HepG2 (cell line): ENCODE results near the gene ZBTB9. TPM values are rescaled to one million over a fixed set of nuclear protein-coding genes. Genes with fewer than 3 reads are reported as not detected.

Experiments used
- ATAC-seq: fragments of 200-7000 bp; cut with Tn5 transposase; 3 replicates; pipeline ENCODE4 v1.9.1; 2020; ENCODE audit warnings: mild to moderate bottlenecking, moderate library complexity
- BruUV-seq: library from RNA; stranded (reverse); fragments of 400-500 nt; replicated peaks from 2 replicates; lab custom pipeline; 2021; lab: Mats Ljungman, UMichigan
- CTCF ChIA-PET: fragments of 300-600 bp; formaldehyde crosslinking; extraction: SDS; loops from one replicate; lab custom pipeline; 2021; ENCODE audit warnings: low total read pairs, inconsistent platforms, low intra/inter-chr PET ratio; lab: Yijun Ruan, JAX
- POLR2A ChIA-PET: fragments of 350-600 bp; sonication (Branson Sonifier 250); formaldehyde crosslinking; loops from one replicate; lab custom pipeline; 2020; ENCODE audit warnings: antibody characterized with exemption, inconsistent platforms; lab: Yijun Ruan, JAX
- DNase-seq: peaks from one replicate; pipeline ENCODE4 v3.0.0-alpha.2; 2015; ENCODE audit warnings: low spot score
- FAIRE-seq: peaks from 3 replicates; lab custom pipeline; 2011; peaks lifted over from hg19 to GRCh38; lab: Jason Lieb, UNC
- H2AFZ ChIP-seq: one replicate; pipeline ENCODE4 v1.6.1; 2011; ENCODE audit warnings: low read length, inconsistent platforms
- H3K27ac ChIP-seq: fragments of 300-600 bp; 3 replicates; pipeline ENCODE4 v1.8.0; 2011; ENCODE audit warnings: mixed run types, mild to moderate bottlenecking, mixed read lengths, low read length, inconsistent platforms; ENCODE audit not compliant: insufficient read depth; ENCODE audit errors: extremely low read length
- H3K27me3 ChIP-seq, 2 experiments: fragments of 200-600 bp in 1 of 2; 2 replicates in 1 of 2; 3 replicates in 1 of 2; pipeline versions ENCODE4 v1.6.0 to v1.8.0; 2011; ENCODE audit warnings: low read length in 2 of 2, mild to moderate bottlenecking in 2 of 2, moderate library complexity in 2 of 2, inconsistent platforms in 1 of 2; ENCODE audit not compliant: insufficient read depth in 2 of 2, control insufficient read depth in 1 of 2
- H3K36me3 ChIP-seq, 2 experiments: fragments of 200-600 bp in 1 of 2; replicated peaks in 1 of 2; 2 replicates in 1 of 2; 3 replicates in 1 of 2; pipeline versions ENCODE4 v1.5.1 to v1.8.0; 2011; ENCODE audit warnings: low read length in 2 of 2, inconsistent platforms in 1 of 2; ENCODE audit not compliant: insufficient read depth in 2 of 2, control insufficient read depth in 1 of 2
- H3K4me1 ChIP-seq: 2 replicates; pipeline ENCODE4 v1.5.1; 2012; ENCODE audit warnings: low read length, inconsistent platforms; ENCODE audit not compliant: insufficient read depth
- H3K4me2 ChIP-seq: 2 replicates; pipeline ENCODE4 v1.6.0; 2011; ENCODE audit warnings: low read depth, low read length, inconsistent platforms
- H3K4me3 ChIP-seq, 3 experiments: fragments of 200-600 bp in 1 of 3; sonication (generic), shearing (Covaris generic) in 1 of 3; replicated peaks in 1 of 3; 2 replicates each; pipeline ENCODE4 v1.5.1; 2011 to 2016; ENCODE audit warnings: low read length in 3 of 3, inconsistent platforms in 2 of 3, low read depth in 2 of 3, mild to moderate bottlenecking in 2 of 3, control low read depth in 1 of 3, mixed read lengths in 1 of 3; ENCODE audit not compliant: insufficient read depth in 1 of 3
- H3K79me2 ChIP-seq: one replicate; pipeline ENCODE4 v1.6.1; 2011; ENCODE audit warnings: low read length, inconsistent platforms; ENCODE audit not compliant: insufficient read depth
- H3K9ac ChIP-seq: 2 replicates; pipeline ENCODE4 v1.6.0; 2011; ENCODE audit warnings: mild to moderate bottlenecking, low read depth, low read length, inconsistent platforms; ENCODE audit not compliant: insufficient read depth
- H3K9me3 ChIP-seq: 2 replicates; pipeline ENCODE4 v1.5.1; 2012; ENCODE audit warnings: mild to moderate bottlenecking, low read length
- H4K20me1 ChIP-seq: 2 replicates; pipeline ENCODE4 v1.6.0; 2011; ENCODE audit warnings: inconsistent platforms, mild to moderate bottlenecking, low read length, moderate library complexity; ENCODE audit not compliant: insufficient read depth
- FOXO4 ChIP-seq: sonication (generic); formaldehyde crosslinking; conservative IDR thresholded peaks from 2 replicates; pipeline ENCODE4 v1.8.1; 2023; ENCODE audit warnings: missing genetic modification reagents
- HBP1 ChIP-seq: IDR thresholded peaks from 2 replicates; pipeline ENCODE4 v1.6.1; 2016; ENCODE audit warnings: low read depth, control low read depth
- LRRFIP1 ChIP-seq: sonication (generic); formaldehyde crosslinking; conservative IDR thresholded peaks from 2 replicates; pipeline ENCODE4 v1.4.0; 2020; ENCODE audit warnings: missing genetic modification reagents
- SRF ChIP-seq: IDR thresholded peaks from 2 replicates; pipeline ENCODE4 v1.6.1; 2011; ENCODE audit warnings: mild to moderate bottlenecking, low read depth, low read length, moderate library complexity
- ZFAT ChIP-seq: sonication (generic); formaldehyde crosslinking; conservative IDR thresholded peaks from 2 replicates; pipeline ENCODE4 v1.8.1; 2023; ENCODE audit warnings: missing genetic modification reagents, inconsistent platforms
- ZFP82 ChIP-seq: sonication (generic); formaldehyde crosslinking; IDR thresholded peaks from 2 replicates; pipeline ENCODE4 v1.5.1; 2020; ENCODE audit warnings: mild to moderate bottlenecking, missing genetic modification reagents, borderline replicate concordance
- ZNF567 ChIP-seq: sonication (generic); formaldehyde crosslinking; IDR thresholded peaks from 2 replicates; pipeline ENCODE4 v1.8.1; 2023; ENCODE audit warnings: mild to moderate bottlenecking, missing genetic modification reagents, borderline replicate concordance
- WGBS: methylation state at CpG from one replicate; pipeline ENCODE4 v1.1.6; 2017; ENCODE audit warnings: low lambda C conversion rate; 5-methylcytosine and 5-hydroxymethylcytosine counted together
- in situ Hi-C: cut with HindIII; loops from 2 replicates; pipeline ENCODE4 v1.10.0; 2017; ENCODE audit warnings: low pct_unique_long_range_greater_than_20kb; ENCODE audit not compliant: extremely low pct_ligation_motif_present
- intact Hi-C: fragments of 100-400 bp; cut with micrococcal nuclease; formaldehyde crosslinking; loops from one replicate; pipeline ENCODE4 v1.10.0; 2022; ENCODE audit not compliant: unreplicated experiment
- polyA plus RNA-seq, 8 experiments: library from polyadenylated mRNA; depleted of rRNA in 3 of 8; stranded (reverse) in 7 of 8; unstranded in 1 of 8; fragments of >200 nt; fragmentation: Illumina TruSeq in 4 of 8; extraction: Trizol in 4 of 8; gene quantifications; 2 replicates each; pipeline versions ENCODE4 v1.2.1 to v1.2.3, GENCODE V29; 2011 to 2016; ENCODE audit warnings: low read depth in 4 of 8, missing spikeins in 1 of 8, mixed read lengths in 1 of 8; ENCODE audit not compliant: insufficient read depth in 1 of 8
- total RNA-seq, 5 experiments: library from RNA; depleted of rRNA; stranded (reverse); fragments of >200 nt; fragmentation: Illumina TruSeq; extraction: Trizol; gene quantifications; 2 replicates each; pipeline ENCODE4 v1.2.3, GENCODE V29; 2016; ENCODE audit warnings: low read depth in 1 of 5

ZBTB9 gene
- total and polyA plus RNA-seq, 2 of the 13 experiments (the other 11 are each of a cell fraction or from before 2014, with no cell fraction given), result 5.3 to 9.2 TPM

- ATAC-seq, result no peak
- BruUV-seq, result no TSS peak
- H4K20me1 ChIP-seq, result no peaks in the 10 kb centered on the region
- POLR2A ChIA-PET, result interaction anchor here (0.8 to 3.2 kb wide), 2 partner anchors 8 to 28 kb away, joined by 3 to 13 read pairs; partner anchors contain the start of genes CUTA and ZBTB9
- H3K4me3 ChIP-seq, result no peak overlapping the region
- TF ChIP-seq ZFP82 (CRISPR knock-in tag) (no peak), ZFAT (no peak), ZNF567 (CRISPR knock-in tag) (no peak), HBP1 (CRISPR knock-in tag) (no peak), LRRFIP1 (CRISPR knock-in tag) (no peak), FOXO4 (CRISPR knock-in tag) (no peak), SRF (no peak)
- no peaks in the 10 kb centered on the region for H3K9me3 ChIP-seq
- CTCF ChIA-PET, result no interaction called here
- no peak for FAIRE-seq
- 88% methylated on average over 10 of the region's 10 CpGs for WGBS
- no peak overlapping the region for H3K4me2 ChIP-seq
- in situ Hi-C loops (no loop called here), intact Hi-C loops (no loop called here)
- H3K9ac ChIP-seq, result no peak overlapping the region
- no peak for DNase-seq
- H3K27ac ChIP-seq, result no peak overlapping the region
- H2AFZ ChIP-seq, result no peak overlapping the region
- H3K4me1 ChIP-seq, result no peaks in the 10 kb centered on the region
- no peaks in the 10 kb centered on the region for H3K36me3 ChIP-seq
- no peaks in the 10 kb centered on the region for H3K79me2 ChIP-seq
- no peaks in the 10 kb centered on the region; a peak in 1 of 5 replicates for H3K27me3 ChIP-seq
These were observed 8.0 kb upstream of the ZBTB9 start for GRCh38 chr6:33446356-33446755.
